H7 (cell line): ENCODE data around the gene CHRD. TPM values are rescaled to one million over a fixed set of nuclear protein-coding genes. Genes with fewer than 3 reads are reported as not detected.

Source experiments
- DNase-seq: peaks from one replicate; pipeline ENCODE4 v3.0.0; 2012
- H3K27me3 ChIP-seq: 2 replicates; pipeline ENCODE4 v1.6.0; 2011; ENCODE audit warnings: mild to moderate bottlenecking, low read length; ENCODE audit not compliant: control insufficient read depth, insufficient read depth
- H3K36me3 ChIP-seq: replicated peaks from 2 replicates; pipeline ENCODE4 v1.5.1; 2011; ENCODE audit warnings: low read length; ENCODE audit not compliant: control insufficient read depth, insufficient read depth
- H3K4me3 ChIP-seq: 2 replicates; pipeline ENCODE4 v1.5.1; 2011; ENCODE audit warnings: low read depth, mild to moderate bottlenecking, control low read depth, low read length, moderate library complexity; ENCODE audit not compliant: insufficient read depth
- total RNA-seq: library from RNA; depleted of rRNA; stranded (reverse); fragments of >200 nt; shearing (Covaris generic); gene quantifications from 2 replicates; pipeline ENCODE4 v1.2.3, GENCODE V29; 2014

Gene CHRD
- total RNA-seq, 1 experiment from 2014 or later: 10.5 TPM

DNA sequence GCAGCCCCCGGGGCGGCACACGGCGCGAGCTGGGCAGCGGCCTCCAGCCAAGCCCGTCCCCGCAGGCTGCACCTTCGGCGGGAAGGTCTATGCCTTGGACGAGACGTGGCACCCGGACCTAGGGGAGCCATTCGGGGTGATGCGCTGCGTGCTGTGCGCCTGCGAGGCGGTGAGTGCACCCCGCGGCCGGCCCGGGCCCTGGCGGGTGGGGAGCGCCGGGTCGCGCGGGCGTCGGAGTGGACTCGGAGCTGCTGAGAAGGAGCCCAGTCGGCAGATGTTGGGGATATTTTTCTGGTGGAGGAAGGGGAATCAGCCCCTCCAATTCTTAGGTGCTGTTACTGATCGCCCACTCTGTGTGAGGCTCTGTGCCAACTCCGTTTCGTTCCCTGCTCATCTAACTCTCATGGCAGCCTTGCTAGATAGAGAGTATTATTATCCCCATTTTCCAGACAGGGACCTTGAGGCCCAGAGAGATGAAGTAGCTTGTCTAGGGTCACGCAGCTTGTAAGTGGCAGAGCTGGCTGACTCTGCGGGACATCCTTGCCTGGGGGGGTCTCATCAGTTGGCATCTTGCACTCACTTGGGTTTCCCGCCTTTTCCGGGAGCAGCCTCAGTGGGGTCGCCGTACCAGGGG, 890 bp downstream of the CHRD start:
- Histone ChIP-seq H3K27me3 (peaks cover 45% of the 10 kb centered on the region), H3K4me3 (peak overlapping the region; percentile 43), H3K36me3 (no peaks in the 10 kb centered on the region)
- no peak for DNase-seq

DNA sequence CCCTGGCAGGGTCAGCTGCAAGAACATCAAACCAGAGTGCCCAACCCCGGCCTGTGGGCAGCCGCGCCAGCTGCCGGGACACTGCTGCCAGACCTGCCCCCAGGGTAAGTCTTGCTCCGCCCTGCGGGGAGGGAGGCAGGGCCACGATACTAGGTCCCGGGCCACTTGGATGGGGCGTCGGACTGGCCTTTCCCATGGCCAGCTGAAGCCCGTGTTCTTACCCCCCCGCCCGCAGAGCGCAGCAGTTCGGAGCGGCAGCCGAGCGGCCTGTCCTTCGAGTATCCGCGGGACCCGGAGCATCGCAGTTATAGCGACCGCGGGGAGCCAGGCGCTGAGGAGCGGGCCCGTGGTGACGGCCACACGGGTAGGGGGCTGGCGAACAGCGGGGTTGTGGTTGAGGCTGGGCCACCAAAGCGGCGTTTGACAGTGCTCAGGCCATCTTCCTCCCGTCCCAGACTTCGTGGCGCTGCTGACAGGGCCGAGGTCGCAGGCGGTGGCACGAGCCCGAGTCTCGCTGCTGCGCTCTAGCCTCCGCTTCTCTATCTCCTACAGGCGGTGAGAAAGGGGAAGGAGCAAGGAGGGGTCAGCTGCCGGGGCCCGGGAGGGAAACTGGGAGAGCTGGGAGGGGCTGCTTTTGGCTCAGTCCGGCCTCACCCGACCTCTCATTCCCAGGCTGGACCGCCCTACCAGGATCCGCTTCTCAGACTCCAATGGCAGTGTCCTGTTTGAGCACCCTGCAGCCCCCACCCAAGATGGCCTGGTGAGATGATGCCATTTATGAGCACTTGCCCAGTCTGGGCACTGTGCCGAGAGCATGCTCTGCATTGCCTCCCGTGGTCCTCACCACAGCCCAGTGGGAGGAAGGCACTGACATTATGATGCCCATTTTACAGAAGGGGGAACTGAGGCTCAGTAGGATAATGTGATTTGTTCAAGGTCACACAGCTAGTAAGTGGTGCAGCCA, 1.7 kb downstream of the CHRD start:
- Histone ChIP-seq H3K27me3 (peaks cover 45% of the 10 kb centered on the region), H3K36me3 (no peaks in the 10 kb centered on the region), H3K4me3 (peak overlapping the region; percentile 43)
- peak; percentile 89 for DNase-seq

DNA sequence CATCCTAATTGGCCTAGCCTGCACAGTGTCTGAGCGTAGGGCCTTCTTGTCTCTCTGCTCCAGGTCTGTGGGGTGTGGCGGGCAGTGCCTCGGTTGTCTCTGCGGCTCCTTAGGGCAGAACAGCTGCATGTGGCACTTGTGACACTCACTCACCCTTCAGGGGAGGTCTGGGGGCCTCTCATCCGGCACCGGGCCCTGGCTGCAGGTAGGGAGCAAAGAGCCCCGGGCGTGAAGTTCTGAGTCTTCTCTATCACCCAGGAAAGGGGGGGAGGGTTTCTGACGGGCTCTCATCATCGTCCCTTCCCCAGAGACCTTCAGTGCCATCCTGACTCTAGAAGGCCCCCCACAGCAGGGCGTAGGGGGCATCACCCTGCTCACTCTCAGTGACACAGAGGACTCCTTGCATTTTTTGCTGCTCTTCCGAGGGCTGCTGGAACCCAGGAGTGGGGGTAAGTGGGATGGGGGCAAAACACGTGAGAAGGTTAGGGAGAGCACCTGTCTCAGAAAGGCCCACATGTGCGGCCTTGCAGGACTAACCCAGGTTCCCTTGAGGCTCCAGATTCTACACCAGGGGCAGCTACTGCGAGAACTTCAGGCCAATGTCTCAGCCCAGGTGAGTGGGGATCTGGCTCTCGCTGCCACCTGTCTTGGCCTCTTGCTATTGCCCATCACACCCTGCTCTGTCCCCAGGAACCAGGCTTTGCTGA, 2.6 kb downstream of the CHRD start:
- peak; percentile 59 for DNase-seq
- Histone ChIP-seq H3K36me3 (no peaks in the 10 kb centered on the region), H3K4me3 (no peak overlapping the region), H3K27me3 (peaks cover 45% of the 10 kb centered on the region)

DNA sequence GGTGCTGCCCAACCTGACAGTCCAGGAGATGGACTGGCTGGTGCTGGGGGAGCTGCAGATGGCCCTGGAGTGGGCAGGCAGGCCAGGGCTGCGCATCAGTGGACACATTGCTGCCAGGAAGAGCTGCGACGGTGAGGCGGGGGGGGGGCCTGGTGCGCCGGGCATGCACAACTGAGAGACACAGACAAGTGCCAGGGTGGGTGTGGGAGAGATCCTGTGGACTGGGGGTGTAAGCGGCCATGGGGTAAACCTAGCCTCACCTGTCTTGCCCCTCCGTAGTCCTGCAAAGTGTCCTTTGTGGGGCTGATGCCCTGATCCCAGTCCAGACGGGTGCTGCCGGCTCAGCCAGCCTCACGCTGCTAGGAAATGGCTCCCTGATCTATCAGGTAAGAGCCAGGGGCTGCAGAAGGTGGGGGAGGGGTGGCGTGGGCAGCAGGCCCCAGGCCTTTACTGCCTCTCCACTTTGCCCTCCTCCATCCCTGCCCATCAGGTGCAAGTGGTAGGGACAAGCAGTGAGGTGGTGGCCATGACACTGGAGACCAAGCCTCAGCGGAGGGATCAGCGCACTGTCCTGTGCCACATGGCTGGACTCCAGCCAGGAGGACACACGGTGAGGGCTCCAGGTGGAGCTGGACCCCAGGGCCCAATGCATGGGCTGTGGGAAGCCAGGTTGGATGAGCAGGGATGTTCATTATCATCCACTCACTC, 3.3 kb downstream of the CHRD start:
- Histone ChIP-seq H3K27me3 (peaks cover 44% of the 10 kb centered on the region), H3K36me3 (no peaks in the 10 kb centered on the region), H3K4me3 (no peak overlapping the region)
- peak; percentile 58 for DNase-seq

DNA sequence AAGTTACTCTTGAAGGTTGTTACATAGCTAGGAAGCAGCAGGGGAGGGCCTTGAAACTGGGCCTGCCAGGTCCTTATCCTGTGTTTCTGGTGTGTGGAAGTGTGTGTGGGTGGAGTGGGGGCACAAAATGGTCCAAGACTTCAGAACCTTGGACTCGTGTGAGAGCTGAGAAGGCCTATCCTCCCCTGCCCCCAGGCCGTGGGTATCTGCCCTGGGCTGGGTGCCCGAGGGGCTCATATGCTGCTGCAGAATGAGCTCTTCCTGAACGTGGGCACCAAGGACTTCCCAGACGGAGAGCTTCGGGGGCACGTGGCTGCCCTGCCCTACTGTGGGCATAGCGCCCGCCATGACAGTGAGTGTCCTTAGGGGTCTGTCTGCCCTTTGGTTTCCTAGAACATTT, 4.5 kb downstream of the CHRD start:
- peak; percentile 27 for DNase-seq
- H3K4me3 ChIP-seq: no peak overlapping the region
- H3K36me3 ChIP-seq: no peaks in the 10 kb centered on the region
- H3K27me3 ChIP-seq: peaks cover 33% of the 10 kb centered on the region

DNA sequence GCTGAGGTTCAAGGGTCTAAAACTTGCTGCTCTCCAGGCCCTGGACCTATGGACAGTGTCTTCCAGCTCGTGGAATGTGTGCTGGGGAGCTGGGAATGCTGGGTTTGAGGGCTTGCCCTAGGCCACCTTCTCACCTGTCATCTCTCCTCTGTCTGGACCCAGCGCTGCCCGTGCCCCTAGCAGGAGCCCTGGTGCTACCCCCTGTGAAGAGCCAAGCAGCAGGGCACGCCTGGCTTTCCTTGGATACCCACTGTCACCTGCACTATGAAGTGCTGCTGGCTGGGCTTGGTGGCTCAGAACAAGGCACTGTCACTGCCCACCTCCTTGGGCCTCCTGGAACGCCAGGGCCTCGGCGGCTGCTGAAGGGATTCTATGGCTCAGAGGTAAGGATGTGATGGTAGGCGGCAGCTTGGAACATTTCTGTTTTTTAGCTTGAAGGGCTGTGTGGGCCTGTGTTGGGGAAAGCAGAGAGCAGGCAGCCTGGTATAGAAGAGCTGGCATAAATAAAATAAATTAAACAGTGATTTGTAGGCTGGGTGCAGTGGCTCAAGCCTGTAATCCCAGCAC, 5.1 kb downstream of the CHRD start:
- no peak for DNase-seq
- Histone ChIP-seq H3K27me3 (peaks cover 30% of the 10 kb centered on the region), H3K4me3 (no peak overlapping the region), H3K36me3 (no peaks in the 10 kb centered on the region)

DNA sequence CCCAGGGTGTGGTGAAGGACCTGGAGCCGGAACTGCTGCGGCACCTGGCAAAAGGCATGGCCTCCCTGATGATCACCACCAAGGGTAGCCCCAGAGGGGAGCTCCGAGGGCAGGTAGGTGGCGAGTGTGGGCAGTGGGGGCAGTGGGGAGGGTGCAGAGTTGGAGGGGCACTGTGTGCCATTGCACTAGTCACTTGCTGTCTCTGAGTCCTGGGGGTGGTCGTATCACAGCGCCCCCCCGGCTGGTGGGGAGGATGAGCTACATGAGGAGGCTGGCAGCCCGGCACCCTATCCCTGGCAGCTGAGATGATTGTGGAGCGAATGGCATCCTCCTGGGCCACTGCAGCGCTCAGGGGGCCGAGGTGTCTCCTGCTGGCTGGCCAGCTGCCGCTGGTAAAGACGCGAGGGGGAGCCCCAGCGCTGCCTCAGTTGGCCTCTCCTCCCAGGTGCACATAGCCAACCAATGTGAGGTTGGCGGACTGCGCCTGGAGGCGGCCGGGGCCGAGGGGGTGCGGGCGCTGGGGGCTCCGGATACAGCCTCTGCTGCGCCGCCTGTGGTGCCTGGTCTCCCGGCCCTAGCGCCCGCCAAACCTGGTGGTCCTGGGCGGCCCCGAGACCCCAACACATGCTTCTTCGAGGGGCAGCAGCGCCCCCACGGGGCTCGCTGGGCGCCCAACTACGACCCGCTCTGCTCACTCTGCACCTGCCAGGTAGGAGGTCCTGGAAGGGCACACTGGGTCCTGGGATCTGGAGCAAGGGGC, 6.4 kb downstream of the CHRD start:
- no peaks in the 10 kb centered on the region for H3K36me3 ChIP-seq
- peak; percentile 76 for DNase-seq
- H3K4me3 ChIP-seq: no peak overlapping the region
- H3K27me3 ChIP-seq: peaks cover 22% of the 10 kb centered on the region

DNA sequence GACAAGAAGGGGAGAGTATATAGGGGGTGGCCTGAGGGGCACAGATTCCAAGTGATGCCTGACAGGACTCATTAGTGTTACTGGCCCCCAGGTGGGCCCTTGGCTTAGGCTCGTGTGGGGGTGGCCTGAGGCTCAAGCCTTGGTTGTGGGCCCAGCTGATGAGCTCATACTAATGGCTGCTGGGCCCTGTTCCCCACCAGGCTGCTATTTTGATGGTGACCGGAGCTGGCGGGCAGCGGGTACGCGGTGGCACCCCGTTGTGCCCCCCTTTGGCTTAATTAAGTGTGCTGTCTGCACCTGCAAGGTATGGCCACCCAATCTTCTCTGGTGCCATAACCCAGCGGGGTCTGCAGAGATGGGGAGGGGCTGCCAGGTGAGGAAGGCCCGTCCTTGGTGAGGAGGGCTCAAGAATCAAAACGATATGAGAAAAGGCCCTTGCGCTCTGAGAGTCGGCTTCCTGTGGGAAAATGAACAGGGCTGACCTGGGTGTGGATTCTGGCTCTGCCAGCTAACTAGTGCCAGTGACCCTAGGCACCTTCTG, 7.4 kb downstream of the CHRD start:
- Histone ChIP-seq H3K36me3 (no peaks in the 10 kb centered on the region), H3K4me3 (no peak overlapping the region), H3K27me3 (peaks cover 12% of the 10 kb centered on the region)
- peak; percentile 41 for DNase-seq

DNA sequence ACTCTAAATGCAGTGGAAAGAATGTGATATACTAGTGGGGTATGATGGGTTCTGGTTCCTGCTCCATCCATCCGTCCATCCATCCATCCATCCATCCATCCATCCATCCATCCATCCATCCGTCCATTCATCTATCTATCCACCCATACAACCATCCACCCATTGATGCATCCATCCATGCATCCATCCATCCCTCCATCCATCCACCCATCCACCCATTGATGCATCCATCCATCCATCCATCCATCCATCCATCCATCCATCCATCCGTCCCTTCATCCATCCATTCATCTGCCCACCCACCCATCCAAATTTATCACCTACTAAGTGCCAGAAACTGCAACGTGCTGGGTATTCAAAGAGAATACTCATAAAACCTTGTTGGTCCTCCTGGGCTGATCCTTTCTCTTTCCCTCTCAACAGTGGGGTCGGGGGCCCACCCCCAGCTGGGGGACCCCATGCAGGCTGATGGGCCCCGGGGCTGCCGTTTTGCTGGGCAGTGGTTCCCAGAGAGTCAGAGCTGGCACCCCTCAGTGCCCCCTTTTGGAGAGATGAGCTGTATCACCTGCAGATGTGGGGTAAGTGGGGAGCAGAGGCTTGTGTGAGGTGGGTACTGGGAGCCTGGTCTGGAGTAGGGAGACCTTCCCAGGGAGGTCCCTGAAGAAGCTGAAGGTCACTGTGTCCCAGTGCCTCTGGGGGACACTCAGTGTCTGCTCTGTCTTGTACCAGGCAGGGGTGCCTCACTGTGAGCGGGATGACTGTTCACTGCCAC, 8.5 kb downstream of the CHRD start:
- no peaks in the 10 kb centered on the region for H3K36me3 ChIP-seq
- H3K4me3 ChIP-seq: no peak overlapping the region
- peak; percentile 42 for DNase-seq
- peaks cover 1% of the 10 kb centered on the region; the same call in 1 of the 2 replicates for H3K27me3 ChIP-seq

DNA sequence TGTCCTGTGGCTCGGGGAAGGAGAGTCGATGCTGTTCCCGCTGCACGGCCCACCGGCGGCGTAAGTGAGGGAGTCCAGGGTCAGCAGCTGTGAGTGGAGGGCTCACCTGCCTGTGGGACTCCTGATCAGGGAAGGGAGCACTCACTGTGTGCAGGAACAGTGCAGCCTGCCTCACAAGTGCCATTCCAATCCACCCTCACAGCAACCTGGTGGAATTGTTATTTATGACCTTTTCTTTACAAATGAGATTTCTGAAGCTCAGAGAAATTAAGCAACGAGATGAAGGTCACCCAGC, 9.0 kb downstream of the CHRD start:
- Histone ChIP-seq H3K4me3 (no peak overlapping the region), H3K36me3 (no peaks in the 10 kb centered on the region), H3K27me3 (no peaks in the 10 kb centered on the region)
- no peak for DNase-seq

DNA sequence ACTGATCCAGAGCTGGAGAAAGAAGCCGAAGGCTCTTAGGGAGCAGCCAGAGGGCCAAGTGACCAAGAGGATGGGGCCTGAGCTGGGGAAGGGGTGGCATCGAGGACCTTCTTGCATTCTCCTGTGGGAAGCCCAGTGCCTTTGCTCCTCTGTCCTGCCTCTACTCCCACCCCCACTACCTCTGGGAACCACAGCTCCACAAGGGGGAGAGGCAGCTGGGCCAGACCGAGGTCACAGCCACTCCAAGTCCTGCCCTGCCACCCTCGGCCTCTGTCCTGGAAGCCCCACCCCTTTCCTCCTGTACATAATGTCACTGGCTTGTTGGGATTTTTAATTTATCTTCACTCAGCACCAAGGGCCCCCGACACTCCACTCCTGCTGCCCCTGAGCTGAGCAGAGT, 9.5 kb downstream of the CHRD start:
- Histone ChIP-seq H3K4me3 (no peak overlapping the region), H3K36me3 (no peaks in the 10 kb centered on the region), H3K27me3 (no peaks in the 10 kb centered on the region)
- peak; percentile 57 for DNase-seq

DNA sequence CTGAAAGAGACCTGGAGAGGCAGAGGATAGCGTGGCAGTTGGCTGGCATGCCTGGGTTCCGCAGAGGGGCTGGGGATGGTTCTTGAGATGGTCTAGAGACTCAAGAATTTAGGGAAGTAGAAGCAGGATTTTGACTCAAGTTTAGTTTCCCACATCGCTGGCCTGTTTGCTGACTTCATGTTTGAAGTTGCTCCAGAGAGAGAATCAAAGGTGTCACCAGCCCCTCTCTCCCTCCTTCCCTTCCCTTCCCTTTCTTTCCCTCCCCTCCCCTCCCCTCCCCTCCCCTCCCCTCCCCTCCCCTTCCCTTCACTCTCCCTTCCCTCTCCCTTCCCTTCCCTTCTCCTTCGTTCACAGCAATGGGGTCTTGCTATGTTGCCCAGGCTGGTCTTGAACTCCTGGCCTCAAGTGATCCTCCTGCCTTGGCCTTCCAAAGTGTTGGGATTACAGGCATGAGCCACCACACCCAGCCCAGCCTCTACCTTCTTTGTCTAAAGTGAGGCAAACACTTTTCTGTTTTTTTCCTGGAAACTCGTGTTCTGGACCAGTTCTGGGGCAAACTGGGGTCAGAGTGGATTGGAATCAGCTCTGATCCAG, 10.2 kb downstream of the CHRD start:
- Histone ChIP-seq H3K4me3 (no peak overlapping the region), H3K36me3 (no peaks in the 10 kb centered on the region), H3K27me3 (no peaks in the 10 kb centered on the region)
- no peak for DNase-seq
